DND-41 (cell line): ENCODE data around the gene LYZL2.

Source experiments
- CTCF ChIP-seq: IDR thresholded peaks from 2 replicates; pipeline ENCODE4 v1.5.1; 2012; ENCODE audit warnings: borderline replicate concordance, low read length, moderate library complexity, mild to moderate bottlenecking; ENCODE audit not compliant: poor library complexity, severe bottlenecking; ENCODE audit errors: extremely low read depth
- EZH2 ChIP-seq: IDR thresholded peaks from 3 replicates; pipeline ENCODE4 v1.6.1; 2012; ENCODE audit warnings: borderline replicate concordance, low read depth, mild to moderate bottlenecking, moderate library complexity, low read length, inconsistent platforms; ENCODE audit not compliant: severe bottlenecking

GRCh38 chr10:30617070-30617469, 12.5 kb downstream of the LYZL2 start:
- TF ChIP-seq CTCF = no peak
- TF ChIP-seq EZH2 = no peak
